Left lung (tissue), 10 donors: ENCODE data around the gene ENOX1. TPM values are rescaled to one million over a fixed set of nuclear protein-coding genes. Genes with fewer than 3 reads are reported as not detected.

Experiments
- ATAC-seq: fragments of 200-7000 bp; cut with Tn5 transposase; one replicate; pipeline ENCODE4 v1.9.1; 2020; ENCODE audit warnings: moderate library complexity
- DNase-seq, 4 donors: peaks; one replicate each; pipeline ENCODE4 v3.0.0-alpha.2; 2013 to 2020
- H3K27ac ChIP-seq, 2 donors: fragments of 200-600 bp; sonication (generic) in 1 of 2; one replicate each; pipeline versions ENCODE4 v1.5.0 to v1.8.0; 2020 to 2021
- H3K27me3 ChIP-seq, 2 donors: fragments of 200-600 bp; sonication (generic) in 1 of 2; one replicate each; pipeline versions ENCODE4 v1.5.0 to v1.8.0; 2020 to 2021
- H3K36me3 ChIP-seq, 2 donors: fragments of 200-600 bp; sonication (generic) in 1 of 2; one replicate each; pipeline versions ENCODE4 v1.5.0 to v1.8.0; 2020 to 2021
- H3K4me1 ChIP-seq, 2 donors: fragments of 200-600 bp; one replicate each; pipeline ENCODE4 v1.8.0; 2021
- H3K4me3 ChIP-seq, 2 donors: fragments of 200-600 bp; sonication (generic) in 1 of 2; one replicate each; pipeline versions ENCODE4 v1.5.0 to v1.8.0; 2020 to 2021; ENCODE audit warnings: mild to moderate bottlenecking in 1 of 2
- H3K9me3 ChIP-seq, 2 donors: fragments of 200-600 bp; sonication (generic) in 1 of 2; one replicate each; pipeline versions ENCODE4 v1.5.0 to v1.8.0; 2020 to 2021
- intact Hi-C, 2 donors: fragments of 100-400 bp; cut with DNase I; formaldehyde crosslinking; loops; one replicate each; pipeline versions ENCODE4 v1.11.2 to v1.14.2; 2022
- polyA plus RNA-seq, 6 donors: library from polyadenylated mRNA; unstranded; fragments of 120-200 nt; gene quantifications; one replicate each; pipeline ENCODE4 v1.2.1, GENCODE V29; 2013; ENCODE audit not compliant: insufficient read length in 6 of 6
- total RNA-seq, 2 donors: library from RNA; stranded (reverse); fragmentation: NEBNext Ultra II Directional; extraction: Animal tissue kit (Norgen Biotek cat#: 25700); gene quantifications; one replicate each; pipeline ENCODE4 v1.2.1, GENCODE V29; 2021
- TF ChIP-seq, protein P1 (sequence below), 2 donors: fragments of 200-600 bp; sonication (generic) in 1 of 2; IDR thresholded peaks; one replicate each; pipeline versions ENCODE4 v1.5.0 to v1.8.0; 2021; ENCODE audit warnings: antibody characterized with exemption in 2 of 2
- donor health status: DM: no; HTN: yes; CAD: no.
- donor health status: DM: no; HTN: no; CAD: no.

The ENOX1 gene
- total and polyA plus RNA-seq, 8 donors = 1.5 to 9.0 (median 6.8) TPM

DNA sequence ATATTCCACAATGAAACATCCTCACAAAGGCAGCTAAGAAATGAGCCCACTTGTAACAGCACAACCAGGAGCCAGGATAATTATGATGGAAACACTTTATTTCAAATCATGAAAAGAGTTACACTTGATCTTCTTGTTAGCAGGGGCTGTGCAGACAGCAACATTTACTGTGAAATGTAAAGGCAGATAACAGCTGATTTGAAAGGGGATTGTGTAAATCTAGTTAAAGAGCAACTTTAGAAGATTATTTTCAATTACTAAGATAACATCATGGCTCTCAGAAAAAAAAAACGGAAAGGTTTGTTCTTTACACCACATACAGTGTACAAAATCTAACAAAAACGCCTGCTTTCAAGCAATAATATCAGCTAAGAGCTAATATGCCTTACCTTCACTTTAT is 22.4 kb downstream of the ENOX1 start:
- TF ChIP-seq, protein P1, sequence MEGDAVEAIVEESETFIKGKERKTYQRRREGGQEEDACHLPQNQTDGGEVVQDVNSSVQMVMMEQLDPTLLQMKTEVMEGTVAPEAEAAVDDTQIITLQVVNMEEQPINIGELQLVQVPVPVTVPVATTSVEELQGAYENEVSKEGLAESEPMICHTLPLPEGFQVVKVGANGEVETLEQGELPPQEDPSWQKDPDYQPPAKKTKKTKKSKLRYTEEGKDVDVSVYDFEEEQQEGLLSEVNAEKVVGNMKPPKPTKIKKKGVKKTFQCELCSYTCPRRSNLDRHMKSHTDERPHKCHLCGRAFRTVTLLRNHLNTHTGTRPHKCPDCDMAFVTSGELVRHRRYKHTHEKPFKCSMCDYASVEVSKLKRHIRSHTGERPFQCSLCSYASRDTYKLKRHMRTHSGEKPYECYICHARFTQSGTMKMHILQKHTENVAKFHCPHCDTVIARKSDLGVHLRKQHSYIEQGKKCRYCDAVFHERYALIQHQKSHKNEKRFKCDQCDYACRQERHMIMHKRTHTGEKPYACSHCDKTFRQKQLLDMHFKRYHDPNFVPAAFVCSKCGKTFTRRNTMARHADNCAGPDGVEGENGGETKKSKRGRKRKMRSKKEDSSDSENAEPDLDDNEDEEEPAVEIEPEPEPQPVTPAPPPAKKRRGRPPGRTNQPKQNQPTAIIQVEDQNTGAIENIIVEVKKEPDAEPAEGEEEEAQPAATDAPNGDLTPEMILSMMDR (IDR thresholded peaks at IDR 0.05) = no peak
- Histone ChIP-seq H3K27ac (no peak overlapping the region), H3K4me1 (peaks cover 0 to 9% of the 10 kb centered on the region in 2 donors), H3K4me3 (no peak overlapping the region), H3K36me3 (no peaks in the 10 kb centered on the region), H3K27me3 (no peaks in the 10 kb centered on the region), H3K9me3 (no peaks in the 10 kb centered on the region)
- intact Hi-C loops = no loop called here
- ATAC-seq = no peak
- DNase-seq = no peak

DNA sequence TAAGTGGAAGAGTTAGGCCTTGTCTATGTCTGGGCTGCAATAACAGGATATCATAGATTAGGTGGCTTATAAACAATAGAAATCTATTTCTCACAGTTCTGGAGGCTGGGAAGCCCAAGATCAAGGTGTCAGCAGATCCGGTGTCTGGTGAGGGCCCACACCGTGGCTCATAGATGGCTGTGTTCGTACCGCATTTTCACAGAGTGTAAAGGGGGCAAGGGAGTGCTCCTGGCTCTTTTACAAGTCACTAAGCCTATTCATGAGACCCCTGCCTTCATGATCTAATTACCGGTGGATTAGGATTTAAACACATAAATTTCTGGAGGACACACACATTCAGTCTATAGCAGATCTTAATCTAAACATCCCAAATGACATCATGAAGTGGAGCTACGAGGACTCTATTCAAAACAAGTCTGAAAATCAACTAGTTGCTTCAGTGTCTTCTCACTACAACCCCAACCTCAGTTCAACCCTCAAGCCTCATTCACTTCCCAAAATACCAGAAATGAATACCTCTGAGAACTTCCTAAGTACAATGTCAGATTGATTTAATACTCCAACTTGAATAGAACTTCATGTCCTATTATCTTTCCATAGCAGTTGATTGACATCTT is 23.5 kb downstream of the ENOX1 start:
- H3K36me3 ChIP-seq = no peaks in the 10 kb centered on the region
- no peak for DNase-seq
- intact Hi-C loops = no loop called here
- H3K4me1 ChIP-seq = peaks cover 0 to 9% of the 10 kb centered on the region in 2 donors
- H3K9me3 ChIP-seq = no peaks in the 10 kb centered on the region
- no peak overlapping the region for H3K4me3 ChIP-seq
- TF ChIP-seq, protein P1 (IDR thresholded peaks at IDR 0.05) = no peak
- ATAC-seq = no peak
- H3K27me3 ChIP-seq = no peaks in the 10 kb centered on the region
- H3K27ac ChIP-seq = no peak overlapping the region

DNA sequence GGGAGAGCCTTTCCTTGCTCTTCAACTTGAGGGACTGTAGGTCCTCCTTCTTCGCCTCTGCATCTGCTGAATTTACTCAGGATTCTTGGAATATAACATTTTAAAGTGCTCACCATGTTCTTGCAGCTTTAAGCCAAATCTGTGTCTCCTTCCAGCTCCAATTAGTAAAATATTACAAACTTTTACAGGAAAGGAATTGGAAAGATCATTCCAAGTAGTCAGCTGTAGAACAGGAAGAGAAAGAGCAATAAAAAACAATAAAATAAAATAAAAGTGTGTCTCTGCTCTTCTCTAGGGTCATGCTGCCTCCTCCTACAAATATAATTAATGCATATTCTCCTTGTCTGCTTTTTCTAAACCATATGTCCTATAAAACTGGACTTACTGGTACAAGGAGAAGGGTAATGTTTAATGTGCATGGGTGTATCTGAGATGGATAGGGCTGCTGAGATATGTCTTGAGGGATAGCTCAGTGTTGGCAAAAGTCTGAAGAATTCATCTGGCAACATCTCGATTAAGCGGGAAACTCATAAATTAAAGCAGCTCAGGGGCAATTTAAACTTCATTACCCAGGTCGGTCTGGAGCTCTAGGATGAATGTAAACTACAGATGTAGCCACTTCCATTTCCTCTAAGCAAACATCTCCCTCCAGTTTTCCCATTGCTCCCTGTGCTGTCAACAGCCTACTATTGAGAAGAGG is 25.0 kb downstream of the ENOX1 start:
- H3K36me3 ChIP-seq = no peaks in the 10 kb centered on the region
- TF ChIP-seq, protein P1 (IDR thresholded peaks at IDR 0.05) = no peak
- intact Hi-C loops = no loop called here

DNA sequence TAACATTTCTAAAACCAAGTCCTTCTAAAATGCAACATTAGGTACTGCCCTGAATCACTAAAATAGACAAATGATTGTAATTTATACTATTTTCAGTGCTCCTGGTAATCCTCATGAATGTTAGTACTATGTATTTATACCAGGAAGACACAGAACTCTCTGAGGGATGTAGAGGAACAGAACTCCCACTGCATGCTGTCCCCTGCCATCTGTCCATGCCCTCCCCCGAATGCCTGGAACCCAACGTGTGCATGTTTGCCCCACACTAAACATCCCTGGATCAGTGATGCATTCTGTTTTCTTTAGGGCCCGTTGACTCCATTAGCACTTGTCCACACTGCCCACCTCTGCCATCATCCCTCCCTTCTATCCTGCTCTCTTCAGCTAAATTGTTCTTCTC is 26.5 kb downstream of the ENOX1 start:
- H3K27ac ChIP-seq = no peak overlapping the region
- no peak for ATAC-seq
- TF ChIP-seq, protein P1 (IDR thresholded peaks at IDR 0.05) = no peak
- no peaks in the 10 kb centered on the region for H3K36me3 ChIP-seq
- intact Hi-C loops = no loop called here
- no peaks in the 10 kb centered on the region for H3K9me3 ChIP-seq
- no peak for DNase-seq
- no peaks in the 10 kb centered on the region for H3K27me3 ChIP-seq
- H3K4me1 ChIP-seq = no peaks in the 10 kb centered on the region
- no peak overlapping the region for H3K4me3 ChIP-seq

More for the DNA sequence above, 25.0 kb downstream of the ENOX1 start:
- DNase-seq (no peak), ATAC-seq (no peak)
- Histone ChIP-seq H3K9me3 (no peaks in the 10 kb centered on the region), H3K4me3 (no peak overlapping the region), H3K27ac (no peak overlapping the region), H3K4me1 (no peaks in the 10 kb centered on the region), H3K27me3 (no peaks in the 10 kb centered on the region)

DNA sequence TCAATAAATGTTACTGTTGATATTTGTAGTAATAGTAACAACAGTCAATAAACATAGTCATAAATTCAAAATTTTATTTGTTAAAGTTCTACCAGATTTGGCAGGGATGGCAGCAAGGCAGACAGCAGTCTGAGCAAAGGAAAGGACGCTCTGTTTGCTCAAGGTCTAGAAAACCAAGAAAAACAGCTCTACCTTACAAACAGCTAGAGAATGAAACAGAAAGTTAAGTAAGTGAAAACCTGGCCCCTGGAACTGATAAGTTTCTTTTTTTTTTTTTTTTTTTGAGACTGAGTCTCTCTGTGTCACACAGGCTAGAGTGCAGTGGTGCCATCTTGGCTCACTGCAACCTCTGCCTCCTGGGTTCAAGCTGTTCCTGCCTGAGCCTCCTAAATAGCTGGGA is 27.9 kb downstream of the ENOX1 start:
- ATAC-seq = no peak
- TF ChIP-seq, protein P1 (IDR thresholded peaks at IDR 0.05) = no peak
- no peaks in the 10 kb centered on the region for H3K9me3 ChIP-seq
- no peaks in the 10 kb centered on the region for H3K36me3 ChIP-seq
- intact Hi-C loops = no loop called here
- H3K27me3 ChIP-seq = no peaks in the 10 kb centered on the region
- DNase-seq = no peak
- no peaks in the 10 kb centered on the region for H3K4me1 ChIP-seq
- H3K4me3 ChIP-seq = no peak overlapping the region
- no peak overlapping the region for H3K27ac ChIP-seq
